ENCODE results near the gene EIF3D.

Gene EIF3D

GRCh38 chr22:36528795-36529751 lies at the start of gene EIF3D:
EIF3D (minus strand) TSS chr22:36529166; CDS start chr22:36526121, 3,045 bp downstream.
- in situ Hi-C loops (cut with MboI; ENCODE audit: low sequenced_read_pairs), result no loop called here

- in situ Hi-C loops (cut with MboI; ENCODE audit: low sequenced_read_pairs), result no loop called here
These were observed 49.7 kb upstream of the EIF3D start for GRCh38 chr22:36578619-36579018.

GRCh38 chr22:36577019-36577418 lies 48.1 kb upstream of the EIF3D start:
- in situ Hi-C loops (cut with MboI; ENCODE audit: low sequenced_read_pairs), result no loop called here

- in situ Hi-C loops (cut with MboI; ENCODE audit: low sequenced_read_pairs), result no loop called here
These were observed 45.8 kb upstream of the EIF3D start for GRCh38 chr22:36574728-36575127.

GRCh38 chr22:36573815-36574363 lies 44.9 kb upstream of the EIF3D start:
- in situ Hi-C loops (cut with MboI; ENCODE audit: low sequenced_read_pairs), result no loop called here

GRCh38 chr22:36571991-36572390 lies 43.0 kb upstream of the EIF3D start:
- in situ Hi-C loops (cut with MboI; ENCODE audit: low sequenced_read_pairs), result no loop called here

GRCh38 chr22:36569999-36570398 lies 41.0 kb upstream of the EIF3D start:
- in situ Hi-C loops (cut with MboI; ENCODE audit: low sequenced_read_pairs), result no loop called here

GRCh38 chr22:36568846-36569245 lies 39.9 kb upstream of the EIF3D start:
- in situ Hi-C loops (cut with MboI; ENCODE audit: low sequenced_read_pairs), result no loop called here

- in situ Hi-C loops (cut with MboI; ENCODE audit: low sequenced_read_pairs), result no loop called here
These were observed 37.8 kb upstream of the EIF3D start for GRCh38 chr22:36566720-36567119.

- in situ Hi-C loops (cut with MboI; ENCODE audit: low sequenced_read_pairs), result no loop called here
These were observed 36.7 kb upstream of the EIF3D start for GRCh38 chr22:36565686-36566085.

- in situ Hi-C loops (cut with MboI; ENCODE audit: low sequenced_read_pairs), result no loop called here
These were observed 36.2 kb upstream of the EIF3D start for GRCh38 chr22:36565159-36565507.

GRCh38 chr22:36564422-36565158 lies 35.6 kb upstream of the EIF3D start:
- in situ Hi-C loops (cut with MboI; ENCODE audit: low sequenced_read_pairs), result no loop called here

- in situ Hi-C loops (cut with MboI; ENCODE audit: low sequenced_read_pairs), result no loop called here
These were observed 34.9 kb upstream of the EIF3D start for GRCh38 chr22:36563898-36564297.

GRCh38 chr22:36563444-36563843 lies 34.5 kb upstream of the EIF3D start:
- in situ Hi-C loops (cut with MboI; ENCODE audit: low sequenced_read_pairs), result no loop called here

GRCh38 chr22:36563001-36563400 lies 34.0 kb upstream of the EIF3D start:
- in situ Hi-C loops (cut with MboI; ENCODE audit: low sequenced_read_pairs), result no loop called here

GRCh38 chr22:36562261-36562835 lies 33.4 kb upstream of the EIF3D start:
- in situ Hi-C loops (cut with MboI; ENCODE audit: low sequenced_read_pairs), result no loop called here

GRCh38 chr22:36561291-36561811 lies 32.4 kb upstream of the EIF3D start:
- in situ Hi-C loops (cut with MboI; ENCODE audit: low sequenced_read_pairs), result no loop called here

GRCh38 chr22:36560001-36560400 lies 31.0 kb upstream of the EIF3D start:
- in situ Hi-C loops (cut with MboI; ENCODE audit: low sequenced_read_pairs), result no loop called here

- in situ Hi-C loops (cut with MboI; ENCODE audit: low sequenced_read_pairs), result no loop called here
These were observed 25.1 kb upstream of the EIF3D start for GRCh38 chr22:36554098-36554497.

GRCh38 chr22:36552289-36552688 lies 23.3 kb upstream of the EIF3D start:
- in situ Hi-C loops (cut with MboI; ENCODE audit: low sequenced_read_pairs), result no loop called here
